GM06990 (cell line): Measurements from ENCODE around the gene BAIAP2.

Source experiments
- DNase-seq: peaks from one replicate; pipeline ENCODE4 v3.0.0-alpha.2; 2011; ENCODE audit not compliant: insufficient read length; ENCODE audit errors: extremely low read depth
- H3K27me3 ChIP-seq: replicated peaks from 2 replicates; pipeline ENCODE4 v1.6.0; 2011; ENCODE audit warnings: low read length; ENCODE audit not compliant: control insufficient read depth, insufficient read depth
- H3K36me3 ChIP-seq: 2 replicates; pipeline ENCODE4 v1.5.1; 2011; ENCODE audit warnings: low read length; ENCODE audit not compliant: control insufficient read depth, insufficient read depth
- H3K4me3 ChIP-seq: replicated peaks from 2 replicates; pipeline ENCODE4 v1.5.1; 2011; ENCODE audit warnings: low read depth, mild to moderate bottlenecking, control low read depth, low read length
- TF ChIP-seq, protein P1 (sequence below): IDR thresholded peaks from 2 replicates; pipeline ENCODE4 v1.5.1; 2011; ENCODE audit warnings: low read length, control low read depth, mild to moderate bottlenecking, inconsistent platforms; ENCODE audit not compliant: insufficient read depth, poor library complexity, severe bottlenecking

The BAIAP2 gene

GRCh38 chr17:81034779-81035520 is at the start of gene BAIAP2:
Gene BAIAP2, plus strand, starts transcription at chr17:81035151. Its CDS starts 104 bp downstream, at chr17:81035255.
- DNase-seq = peak; percentile 87
- Histone ChIP-seq H3K4me3 (peak within 1 kb of the TSS; percentile 62), H3K36me3 (no peaks in the 10 kb centered on the region), H3K27me3 (peaks cover 1% of the 10 kb centered on the region; the same call in 1 of the 2 replicates)
- TF ChIP-seq, protein P1, sequence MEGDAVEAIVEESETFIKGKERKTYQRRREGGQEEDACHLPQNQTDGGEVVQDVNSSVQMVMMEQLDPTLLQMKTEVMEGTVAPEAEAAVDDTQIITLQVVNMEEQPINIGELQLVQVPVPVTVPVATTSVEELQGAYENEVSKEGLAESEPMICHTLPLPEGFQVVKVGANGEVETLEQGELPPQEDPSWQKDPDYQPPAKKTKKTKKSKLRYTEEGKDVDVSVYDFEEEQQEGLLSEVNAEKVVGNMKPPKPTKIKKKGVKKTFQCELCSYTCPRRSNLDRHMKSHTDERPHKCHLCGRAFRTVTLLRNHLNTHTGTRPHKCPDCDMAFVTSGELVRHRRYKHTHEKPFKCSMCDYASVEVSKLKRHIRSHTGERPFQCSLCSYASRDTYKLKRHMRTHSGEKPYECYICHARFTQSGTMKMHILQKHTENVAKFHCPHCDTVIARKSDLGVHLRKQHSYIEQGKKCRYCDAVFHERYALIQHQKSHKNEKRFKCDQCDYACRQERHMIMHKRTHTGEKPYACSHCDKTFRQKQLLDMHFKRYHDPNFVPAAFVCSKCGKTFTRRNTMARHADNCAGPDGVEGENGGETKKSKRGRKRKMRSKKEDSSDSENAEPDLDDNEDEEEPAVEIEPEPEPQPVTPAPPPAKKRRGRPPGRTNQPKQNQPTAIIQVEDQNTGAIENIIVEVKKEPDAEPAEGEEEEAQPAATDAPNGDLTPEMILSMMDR = peak; percentile 13

DNA sequence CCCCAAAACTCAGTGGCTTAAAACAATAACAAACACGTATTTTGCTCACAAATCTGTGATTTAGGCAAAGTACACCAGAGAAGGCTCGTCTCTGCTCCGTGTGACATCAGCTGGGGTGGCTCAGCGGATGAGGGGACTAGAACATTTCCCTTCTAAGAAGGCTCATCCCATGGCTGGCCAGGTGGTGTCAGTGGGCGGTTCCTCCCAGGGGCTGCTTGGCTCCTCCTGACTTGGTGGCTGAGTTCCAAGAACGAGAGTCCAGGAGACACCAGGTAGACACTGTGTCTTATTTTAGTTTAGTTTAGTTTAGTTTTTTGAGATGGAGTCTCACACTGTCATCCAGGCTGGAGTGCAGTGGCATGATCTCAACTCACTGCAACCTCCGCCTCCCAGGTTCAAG is 48.9 kb upstream of the BAIAP2 start:
- Histone ChIP-seq H3K36me3 (no peaks in the 10 kb centered on the region), H3K27me3 (no peaks in the 10 kb centered on the region; the same call in 1 of the 2 replicates), H3K4me3 (no peak overlapping the region)
- TF ChIP-seq, protein P1 = no peak
- no peak for DNase-seq

GRCh38 chr17:80986816-80987475 is 48.0 kb upstream of the BAIAP2 start:
- Histone ChIP-seq H3K36me3 (no peaks in the 10 kb centered on the region), H3K27me3 (no peaks in the 10 kb centered on the region; the same call in 1 of the 2 replicates), H3K4me3 (no peak overlapping the region)
- TF ChIP-seq, protein P1 = no peak
- peak; percentile 6 for DNase-seq

DNA sequence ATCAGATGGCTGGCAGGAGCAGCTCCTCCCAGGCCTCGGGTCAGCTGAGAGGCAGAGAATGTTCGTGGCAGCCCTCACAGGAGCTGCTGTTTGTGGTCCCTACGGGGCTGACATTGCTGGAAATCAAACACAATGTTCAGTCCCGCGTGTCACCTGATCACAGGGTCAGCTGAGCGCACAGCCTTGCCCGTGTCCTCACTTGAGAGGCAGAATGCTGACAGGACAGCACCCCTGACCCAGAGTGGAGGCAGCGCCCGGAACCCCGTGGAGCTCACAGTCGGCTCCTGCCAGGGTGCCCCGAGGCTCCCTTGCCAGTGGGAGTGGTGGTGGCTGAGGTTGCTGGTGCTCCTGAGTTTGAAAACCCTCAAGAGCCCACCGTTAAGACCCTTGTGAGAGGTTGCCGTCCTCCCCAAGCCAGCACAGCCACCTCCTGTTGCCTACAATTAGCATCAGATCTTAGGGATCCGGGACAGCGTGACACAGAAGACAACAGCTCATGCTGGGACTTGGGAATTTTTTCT is 47.0 kb upstream of the BAIAP2 start:
- no peak overlapping the region for H3K4me3 ChIP-seq
- TF ChIP-seq, protein P1 = no peak
- peak; percentile 5 for DNase-seq
- H3K36me3 ChIP-seq = no peaks in the 10 kb centered on the region
- no peaks in the 10 kb centered on the region; the same call in 1 of the 2 replicates for H3K27me3 ChIP-seq

- no peak for DNase-seq
- Histone ChIP-seq H3K27me3 (no peaks in the 10 kb centered on the region; the same call in 1 of the 2 replicates), H3K4me3 (no peak overlapping the region), H3K36me3 (no peaks in the 10 kb centered on the region)
- TF ChIP-seq, protein P1 = no peak
Measured at GRCh38 chr17:80989586-80989913, 45.4 kb upstream of the BAIAP2 start.
